CD4-positive, alpha-beta memory T cell (primary cell): ENCODE measurements around the gene FBXO10. TPM values are rescaled to one million over a fixed set of nuclear protein-coding genes. Genes with fewer than 3 reads are reported as not detected.
A peak's percentile ranks its signal among the peaks of the same experiment; 100 is the strongest.

Experiments used
- CTCF ChIA-PET: fragments of 350-600 bp; sonication (Branson Sonifier 250); formaldehyde crosslinking; loops from one replicate; lab custom pipeline; 2021; ENCODE audit warnings: inconsistent platforms; ENCODE audit not compliant: partially characterized antibody; lab: Charles Lee
- POLR2A ChIA-PET: fragments of 350-600 bp; sonication (Branson Sonifier 250); formaldehyde crosslinking; loops from one replicate; lab custom pipeline; 2021; ENCODE audit not compliant: partially characterized antibody; lab: Charles Lee
- DNase-seq, 5 donors: peaks; one replicate each; pipeline versions ENCODE4 v3.0.0 to v3.0.0-alpha.2; 2020 to 2022; ENCODE audit warnings: mixed read lengths in 1 of 5
- H3K27ac ChIP-seq: one replicate; pipeline ENCODE4 v1.7.0; 2013; ENCODE audit warnings: low read depth, low read length
- H3K27me3 ChIP-seq: 2 replicates; pipeline ENCODE4 v1.7.0; 2013; ENCODE audit warnings: mild to moderate bottlenecking, low read length, moderate library complexity; ENCODE audit not compliant: insufficient read depth
- H3K36me3 ChIP-seq: 2 replicates; pipeline ENCODE4 v1.7.0; 2013; ENCODE audit warnings: mild to moderate bottlenecking, low read length, moderate library complexity; ENCODE audit not compliant: insufficient read depth
- H3K4me1 ChIP-seq: 2 replicates; pipeline ENCODE4 v1.7.0; 2013; ENCODE audit warnings: mild to moderate bottlenecking, low read length, moderate library complexity; ENCODE audit not compliant: insufficient read depth
- H3K4me3 ChIP-seq, 2 donors: one replicate each; pipeline ENCODE4 v1.7.0; 2013; ENCODE audit warnings: low read length in 2 of 2, mild to moderate bottlenecking in 1 of 2
- H3K9me3 ChIP-seq, 2 donors: one replicate each; pipeline ENCODE4 v1.7.0; 2013; ENCODE audit warnings: low read length in 2 of 2, control low read depth in 1 of 2; ENCODE audit not compliant: control insufficient read depth in 1 of 2
- H3K27ac Mint-ChIP-seq, 7 donors: one replicate each; pipeline ENCODE4 v1.8.0; 2020 to 2021; ENCODE audit warnings: mixed read lengths in 7 of 7, mild to moderate bottlenecking in 6 of 7, inconsistent platforms in 3 of 7, moderate library complexity in 3 of 7
- H3K27me3 Mint-ChIP-seq, 2 donors: one replicate each; pipeline ENCODE4 v1.8.0; 2020 to 2021; ENCODE audit warnings: mixed read lengths in 2 of 2
- H3K36me3 Mint-ChIP-seq, 2 donors: one replicate each; pipeline ENCODE4 v1.8.0; 2020 to 2021; ENCODE audit warnings: mixed read lengths in 2 of 2, inconsistent platforms in 1 of 2, mild to moderate bottlenecking in 1 of 2
- H3K4me1 Mint-ChIP-seq, 4 donors: one replicate each; pipeline ENCODE4 v1.8.0; 2020 to 2021; ENCODE audit warnings: mixed read lengths in 4 of 4, mild to moderate bottlenecking in 1 of 4
- H3K4me3 Mint-ChIP-seq, 8 donors: one replicate each; pipeline ENCODE4 v1.8.0; 2020 to 2021; ENCODE audit warnings: mixed read lengths in 8 of 8, mild to moderate bottlenecking in 7 of 8, moderate library complexity in 6 of 8, inconsistent platforms in 3 of 8
- H3K9me3 Mint-ChIP-seq, 8 donors: one replicate each; pipeline ENCODE4 v1.8.0; 2020 to 2021; ENCODE audit warnings: mixed read lengths in 8 of 8, mild to moderate bottlenecking in 5 of 8, inconsistent platforms in 3 of 8, moderate library complexity in 1 of 8
- intact Hi-C: fragments of 100-400 bp; cut with micrococcal nuclease; formaldehyde crosslinking; loops from one replicate; pipeline ENCODE4 v1.15.1; 2023
- polyA plus RNA-seq, 2 donors: library from polyadenylated mRNA; unstranded; fragments of 300-500 nt; fragmentation: Illumina TruSeq; gene quantifications; one replicate each; pipeline ENCODE4 v1.2.3, GENCODE V29; 2021
- total RNA-seq, 2 experiments: library from RNA; stranded (reverse); gene quantifications; one replicate each; pipeline ENCODE4 v1.2.3, GENCODE V29; 2021

Gene FBXO10
- total RNA-seq (1 to 10 TPM; 5.5 to 6.1 TPM), polyA plus RNA-seq (1 to 10 TPM; 3.2 to 4.9 TPM)

- H3K36me3 ChIP-seq, result no peaks in the 10 kb centered on the region
- Mint-ChIP-seq H3K4me1 (peaks cover 17 to 29% (median 21%) of the 10 kb centered on the region in 4 donors), H3K36me3 (peaks cover 0 to 9% of the 10 kb centered on the region in 2 donors), H3K4me3 (peak within 1 kb of the TSS; percentile 88 to 95 (median 92)), H3K27me3 (no peaks in the 10 kb centered on the region), H3K9me3 (no peaks in the 10 kb centered on the region), H3K27ac (peak within 1 kb of the TSS; percentile 57 to 94 (median 82))
- peak within 1 kb of the TSS in 1 of 2 donors; percentile 58 for H3K4me3 ChIP-seq
- H3K27me3 ChIP-seq, result no peaks in the 10 kb centered on the region
- ChIA-PET CTCF (interaction anchor here (0.7 to 6.3 kb wide), 4 partner anchors 10 to 94 kb away, joined by 3 to 40 read pairs (median 4); partner anchors contain the start of gene TOMM5), POLR2A (interaction anchor here (1.2 to 2.9 kb wide), 4 partner anchors 8 to 110 kb away, joined by 3 to 21 read pairs (median 6); partner anchors contain the start of genes POLR1E and TOMM5)
- peak; percentile 36 to 49 (median 41) for DNase-seq
- H3K9me3 ChIP-seq, result no peaks in the 10 kb centered on the region
- intact Hi-C loops, result loop anchor here (5.0 kb wide), 1 partner anchor 109 kb away; the partner anchor contains the start of gene ZBTB5
- peaks cover 15% of the 10 kb centered on the region for H3K4me1 ChIP-seq
- H3K27ac ChIP-seq, result peak within 1 kb of the TSS; percentile 36
These were observed at the start of gene FBXO10 for GRCh38 chr9:37575921-37576721. FBXO10 (minus strand) TSS chr9:37576380; CDS start chr9:37541768, 34,612 bp downstream.

DNA sequence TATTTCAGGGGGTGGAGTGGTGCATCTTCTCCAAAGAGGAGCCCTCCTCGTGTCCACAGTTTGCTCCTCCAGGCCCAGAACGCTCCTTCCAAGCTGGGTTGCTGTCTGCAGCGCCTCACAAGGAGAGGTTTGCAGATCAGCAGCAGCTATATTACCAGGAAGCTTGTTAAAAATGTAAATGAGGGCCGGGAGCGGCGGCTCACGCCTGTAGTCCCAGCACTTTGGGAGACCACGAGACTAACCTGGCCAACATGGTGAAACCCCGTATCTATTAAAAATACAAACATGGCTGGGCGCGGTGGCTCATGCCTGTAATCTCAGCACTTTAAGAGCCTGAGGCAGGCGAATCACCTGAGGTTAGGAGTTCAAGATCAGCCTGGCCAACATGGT lies 49.6 kb upstream of the FBXO10 start:
- ChIA-PET CTCF (interaction anchor here (0.6 kb wide), 1 partner anchor 845 kb away, joined by 4 read pairs; no protein-coding TSS in a partner anchor), POLR2A (no interaction called here)
- Mint-ChIP-seq H3K27me3 (peaks cover 2% of the 10 kb centered on the region in 2 donors), H3K9me3 (no peaks in the 10 kb centered on the region), H3K36me3 (no peaks in the 10 kb centered on the region), H3K4me1 (no peaks in the 10 kb centered on the region), H3K27ac (no peak overlapping the region), H3K4me3 (no peak overlapping the region)
- intact Hi-C loops, result no loop called here
- Histone ChIP-seq H3K36me3 (no peaks in the 10 kb centered on the region), H3K4me1 (no peaks in the 10 kb centered on the region), H3K9me3 (no peaks in the 10 kb centered on the region), H3K27me3 (no peaks in the 10 kb centered on the region), H3K4me3 (no peak overlapping the region), H3K27ac (no peak overlapping the region)
- no peak for DNase-seq

GRCh38 chr9:37625036-37625757 lies 49.0 kb upstream of the FBXO10 start:
- H3K9me3 Mint-ChIP-seq, result no peaks in the 10 kb centered on the region
- Histone ChIP-seq H3K4me1 (no peaks in the 10 kb centered on the region), H3K4me3 (no peak overlapping the region), H3K36me3 (no peaks in the 10 kb centered on the region), H3K27me3 (no peaks in the 10 kb centered on the region), H3K9me3 (no peaks in the 10 kb centered on the region), H3K27ac (no peak overlapping the region)
- CTCF ChIA-PET, result no interaction called here
- POLR2A ChIA-PET, result no interaction called here
- H3K4me1 Mint-ChIP-seq, result no peaks in the 10 kb centered on the region
- intact Hi-C loops, result no loop called here
- no peak for DNase-seq
- H3K27me3 Mint-ChIP-seq, result peaks cover 2 to 3% of the 10 kb centered on the region in 2 donors
- no peaks in the 10 kb centered on the region for H3K36me3 Mint-ChIP-seq
- no peak overlapping the region for H3K27ac Mint-ChIP-seq
- H3K4me3 Mint-ChIP-seq, result no peak overlapping the region

DNA sequence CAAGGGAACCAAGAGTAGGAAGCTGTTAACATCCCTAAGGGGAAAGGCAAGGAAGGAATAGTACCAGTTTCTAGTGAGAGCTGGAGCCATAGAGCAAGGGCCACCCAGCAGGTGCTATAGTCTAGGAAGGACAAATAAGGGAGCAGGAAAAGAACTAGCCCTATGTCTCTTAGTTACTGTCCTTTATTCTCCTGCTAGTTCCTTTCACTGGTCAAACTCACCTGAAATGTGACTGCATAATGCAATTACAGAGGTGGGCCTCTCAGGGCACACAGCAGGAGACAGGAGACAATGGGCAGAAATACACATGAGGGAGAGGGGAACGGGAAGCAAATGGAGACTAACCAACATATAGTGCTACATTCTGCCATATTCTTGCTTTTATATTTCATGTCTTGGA lies 47.9 kb upstream of the FBXO10 start:
- Mint-ChIP-seq H3K27ac (no peak overlapping the region), H3K27me3 (peaks cover 2 to 3% of the 10 kb centered on the region in 2 donors), H3K4me3 (no peak overlapping the region), H3K4me1 (no peaks in the 10 kb centered on the region), H3K9me3 (no peaks in the 10 kb centered on the region), H3K36me3 (no peaks in the 10 kb centered on the region)
- no peaks in the 10 kb centered on the region for H3K27me3 ChIP-seq
- no peaks in the 10 kb centered on the region for H3K36me3 ChIP-seq
- no peaks in the 10 kb centered on the region for H3K4me1 ChIP-seq
- H3K27ac ChIP-seq, result no peak overlapping the region
- ChIA-PET CTCF (no interaction called here), POLR2A (no interaction called here)
- DNase-seq, result no peak
- no peaks in the 10 kb centered on the region for H3K9me3 ChIP-seq
- no peak overlapping the region for H3K4me3 ChIP-seq
- intact Hi-C loops, result no loop called here

- Mint-ChIP-seq H3K36me3 (no peaks in the 10 kb centered on the region), H3K4me3 (no peak overlapping the region), H3K9me3 (no peaks in the 10 kb centered on the region), H3K27ac (no peak overlapping the region), H3K27me3 (peaks cover 2 to 3% of the 10 kb centered on the region in 2 donors), H3K4me1 (no peaks in the 10 kb centered on the region)
- Histone ChIP-seq H3K4me1 (no peaks in the 10 kb centered on the region), H3K27ac (no peak overlapping the region), H3K27me3 (no peaks in the 10 kb centered on the region), H3K4me3 (no peak overlapping the region), H3K9me3 (no peaks in the 10 kb centered on the region), H3K36me3 (no peaks in the 10 kb centered on the region)
- ChIA-PET POLR2A (no interaction called here), CTCF (no interaction called here)
- intact Hi-C loops, result no loop called here
- DNase-seq, result no peak
These were observed 47.1 kb upstream of the FBXO10 start for GRCh38 chr9:37623267-37623666.

DNA sequence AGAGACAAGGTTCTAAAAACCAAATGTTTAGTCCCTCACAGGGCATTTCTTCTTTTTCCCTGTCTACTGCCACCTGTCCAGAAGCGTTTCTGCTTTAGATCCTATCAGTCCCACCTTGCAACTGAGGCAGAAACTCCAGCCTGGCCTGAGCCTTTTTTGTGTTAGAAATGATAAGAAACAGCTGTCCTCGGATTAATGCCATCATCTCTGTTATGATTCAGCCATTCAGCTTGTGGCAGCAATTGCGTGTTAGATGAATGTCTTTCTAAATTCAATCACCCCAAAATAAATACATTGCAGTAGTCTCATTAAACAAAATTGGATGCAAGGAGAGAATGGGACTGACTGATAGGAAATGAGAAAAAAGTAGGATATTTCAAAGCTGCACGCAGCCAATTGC lies 46.3 kb upstream of the FBXO10 start:
- no peaks in the 10 kb centered on the region for H3K36me3 ChIP-seq
- H3K4me1 ChIP-seq, result no peaks in the 10 kb centered on the region
- no peak overlapping the region for H3K27ac ChIP-seq
- intact Hi-C loops, result no loop called here
- Mint-ChIP-seq H3K4me1 (peaks cover 0 to 4% (median 0%) of the 10 kb centered on the region in 4 donors), H3K27ac (no peak overlapping the region), H3K36me3 (no peaks in the 10 kb centered on the region), H3K9me3 (no peaks in the 10 kb centered on the region), H3K27me3 (peaks cover 2 to 3% of the 10 kb centered on the region in 2 donors), H3K4me3 (no peak overlapping the region)
- DNase-seq, result no peak
- H3K27me3 ChIP-seq, result no peaks in the 10 kb centered on the region
- H3K4me3 ChIP-seq, result no peak overlapping the region
- CTCF ChIA-PET, result no interaction called here
- POLR2A ChIA-PET, result no interaction called here
- no peaks in the 10 kb centered on the region for H3K9me3 ChIP-seq
